A172 (cell line): ENCODE measurements around the gene PARVA. TPM values are rescaled to one million over a fixed set of nuclear protein-coding genes. Genes with fewer than 3 reads are reported as not detected.

Source experiments
- DNase-seq: peaks from one replicate; pipeline ENCODE4 v3.0.0-alpha.2; 2015; ENCODE audit warnings: low spot score
- total RNA-seq: library from RNA; depleted of rRNA; stranded (reverse); fragments of >200 nt; shearing (Covaris generic); gene quantifications from 2 replicates; pipeline ENCODE4 v1.2.3, GENCODE V29; 2014

The PARVA gene
- total RNA-seq, 1 experiment from 2014 or later = 53.8 TPM

GRCh38 chr11:12456651-12457579, 79.5 kb downstream of the PARVA start:
- no peak for DNase-seq

- DNase-seq = no peak
Observed at GRCh38 chr11:12458042-12458441, 80.7 kb downstream of the PARVA start.

GRCh38 chr11:12459374-12459773, 82.0 kb downstream of the PARVA start:
- DNase-seq = no peak

- DNase-seq = no peak
Observed at GRCh38 chr11:12459865-12460444, 82.6 kb downstream of the PARVA start.

- DNase-seq = no peak
Observed at GRCh38 chr11:12460466-12460865, 83.1 kb downstream of the PARVA start.

- no peak for DNase-seq
Observed at GRCh38 chr11:12461516-12461915, 84.1 kb downstream of the PARVA start.

GRCh38 chr11:12464303-12464702, 86.9 kb downstream of the PARVA start:
- DNase-seq = no peak

- no peak for DNase-seq
Observed at GRCh38 chr11:12465332-12465731, 88.0 kb downstream of the PARVA start.

GRCh38 chr11:12467610-12468009, 90.2 kb downstream of the PARVA start:
- DNase-seq = no peak

- DNase-seq = no peak
Observed at GRCh38 chr11:12469451-12469850, 92.1 kb downstream of the PARVA start.

GRCh38 chr11:12470236-12470635, 92.9 kb downstream of the PARVA start:
- no peak for DNase-seq

- no peak for DNase-seq
Observed at GRCh38 chr11:12472401-12473005, 95.1 kb downstream of the PARVA start.

- no peak for DNase-seq
Observed at GRCh38 chr11:12473381-12473780, 96.0 kb downstream of the PARVA start.

GRCh38 chr11:12474871-12475270, 97.5 kb downstream of the PARVA start:
- DNase-seq = no peak

GRCh38 chr11:12478743-12479142, 101.4 kb downstream of the PARVA start:
- no peak for DNase-seq

GRCh38 chr11:12480401-12480800, 103.0 kb downstream of the PARVA start:
- no peak for DNase-seq

GRCh38 chr11:12482839-12483238, 105.5 kb downstream of the PARVA start:
- DNase-seq = no peak

GRCh38 chr11:12483604-12484003, 106.2 kb downstream of the PARVA start:
- no peak for DNase-seq

- no peak for DNase-seq
Observed at GRCh38 chr11:12485328-12485727, 108.0 kb downstream of the PARVA start.

GRCh38 chr11:12489246-12489772, 111.9 kb downstream of the PARVA start:
- no peak for DNase-seq

- no peak for DNase-seq
Observed at GRCh38 chr11:12494699-12495098, 117.3 kb downstream of the PARVA start.

- DNase-seq = peak; percentile 13
Observed at GRCh38 chr11:12496181-12497025, 119.0 kb downstream of the PARVA start.
